Endothelial cell of umbilical vein (primary cell): Measurements from ENCODE around the gene SERTAD4. TPM values are rescaled to one million over a fixed set of nuclear protein-coding genes. Genes with fewer than 3 reads are reported as not detected.
A peak's percentile ranks its signal among the peaks of the same experiment; 100 is the strongest.

Source experiments
- BruUV-seq: library from RNA; stranded (reverse); fragments of 400-500 nt; replicated peaks from 2 replicates; lab custom pipeline; 2021; lab: Mats Ljungman, UMichigan
- CTCF ChIA-PET: fragments of 300-600, 350-600 bp; sonication (Branson Sonifier 250); formaldehyde crosslinking; loops from one replicate; lab custom pipeline; 2021; ENCODE audit warnings: antibody characterized with exemption, inconsistent platforms; lab: Charles Lee
- POLR2A ChIA-PET: fragments of 300-600, 350-600 bp; sonication (Branson Sonifier 250); formaldehyde crosslinking; loops from one replicate; lab custom pipeline; 2021; ENCODE audit warnings: antibody characterized with exemption, inconsistent platforms; lab: Charles Lee
- DNase-seq: peaks from one replicate; pipeline ENCODE4 v3.0.0-alpha.2; 2011; ENCODE audit warnings: low read depth, low spot score
- FAIRE-seq: peaks from 2 replicates; lab custom pipeline; 2011; peaks lifted over from hg19 to GRCh38; lab: Jason Lieb, UNC
- H2AFZ ChIP-seq: 2 replicates; pipeline ENCODE4 v1.6.0; 2012; ENCODE audit warnings: low read depth, low read length, control low read depth, inconsistent platforms
- H3K27ac ChIP-seq: 2 replicates; pipeline ENCODE4 v1.5.1; 2011; ENCODE audit warnings: low read depth, mild to moderate bottlenecking, control low read depth, low read length, moderate library complexity; ENCODE audit not compliant: insufficient read depth
- H3K27me3 ChIP-seq, 2 experiments: 2 replicates each; pipeline versions ENCODE4 v1.6.0 to v1.6.1; 2011; ENCODE audit warnings: low read length in 2 of 2, mixed read lengths in 1 of 2; ENCODE audit not compliant: control insufficient read depth in 2 of 2, insufficient read depth in 2 of 2
- H3K36me3 ChIP-seq, 2 experiments: 2 replicates in 1 of 2; 3 replicates in 1 of 2; pipeline ENCODE4 v1.5.1; 2011; ENCODE audit warnings: low read length in 2 of 2, mild to moderate bottlenecking in 1 of 2, moderate library complexity in 1 of 2; ENCODE audit not compliant: control insufficient read depth in 2 of 2, insufficient read depth in 2 of 2; ENCODE audit errors: extremely low read depth in 1 of 2
- H3K4me1 ChIP-seq: 3 replicates; pipeline ENCODE4 v1.5.1; 2011; ENCODE audit warnings: mild to moderate bottlenecking, low read length; ENCODE audit not compliant: control insufficient read depth, insufficient read depth; ENCODE audit errors: extremely low read depth
- H3K4me2 ChIP-seq: 2 replicates; pipeline ENCODE4 v1.6.1; 2011; ENCODE audit warnings: low read length, control low read depth, mixed read lengths; ENCODE audit not compliant: insufficient read depth
- H3K4me3 ChIP-seq, 3 experiments: fragments of 200-600 bp in 1 of 3; sonication (generic), shearing (Covaris generic) in 1 of 3; replicated peaks in 1 of 3; 2 replicates each; pipeline ENCODE4 v1.5.1; 2011 to 2016; ENCODE audit warnings: control low read depth in 3 of 3, low read length in 3 of 3, mild to moderate bottlenecking in 2 of 3, inconsistent platforms in 1 of 3, low read depth in 1 of 3, moderate library complexity in 1 of 3; ENCODE audit not compliant: insufficient read depth in 1 of 3
- H3K79me2 ChIP-seq: 2 replicates; pipeline ENCODE4 v1.6.0; 2012; ENCODE audit warnings: low read length, inconsistent platforms; ENCODE audit not compliant: control insufficient read depth, insufficient read depth
- H3K9ac ChIP-seq: replicated peaks from 2 replicates; pipeline ENCODE3; 2011; ENCODE audit warnings: low read length, control low read depth; ENCODE audit not compliant: insufficient read depth; ENCODE audit errors: extremely low read depth
- H3K9me1 ChIP-seq: replicated peaks from 3 replicates; pipeline ENCODE4 v1.6.0; 2011; ENCODE audit warnings: mild to moderate bottlenecking, low read length; ENCODE audit not compliant: control insufficient read depth, insufficient read depth; ENCODE audit errors: extremely low read depth
- H3K9me3 ChIP-seq: replicated peaks from 2 replicates; pipeline ENCODE4 v1.5.1; 2012; ENCODE audit warnings: low read length, inconsistent platforms; ENCODE audit not compliant: control insufficient read depth, insufficient read depth
- H4K20me1 ChIP-seq: replicated peaks from 2 replicates; pipeline ENCODE3; 2011; ENCODE audit warnings: mild to moderate bottlenecking, low read length; ENCODE audit not compliant: control insufficient read depth, insufficient read depth; ENCODE audit errors: extremely low read depth
- EZH2 ChIP-seq: IDR thresholded peaks from 2 replicates; pipeline ENCODE4 v1.6.1; 2012; ENCODE audit warnings: borderline replicate concordance, low read depth, mild to moderate bottlenecking, moderate library complexity, low read length, inconsistent platforms; ENCODE audit not compliant: severe bottlenecking
- FOS ChIP-seq: IDR thresholded peaks from 2 replicates; pipeline ENCODE4 v1.6.1; 2011; ENCODE audit warnings: mild to moderate bottlenecking, low read length, moderate library complexity, borderline replicate concordance; ENCODE audit not compliant: insufficient read depth
- GATA2 ChIP-seq: IDR thresholded peaks from 2 replicates; pipeline ENCODE4 v1.7.0; 2011; ENCODE audit warnings: low read depth, mild to moderate bottlenecking, moderate library complexity, mixed read lengths, low read length; ENCODE audit not compliant: insufficient read length, insufficient read depth
- JUN ChIP-seq: IDR thresholded peaks from 2 replicates; pipeline ENCODE4 v1.6.1; 2011; ENCODE audit warnings: borderline replicate concordance, low read depth; ENCODE audit not compliant: insufficient read length, insufficient read depth
- POLR2A ChIP-seq: IDR thresholded peaks from 2 replicates; pipeline ENCODE4 v1.6.1; 2012; ENCODE audit warnings: low read depth, mild to moderate bottlenecking, control low read depth, low read length
- dilution Hi-C: fragments of 300-500 bp; cut with MboI; formaldehyde crosslinking; loops from one replicate; pipeline ENCODE4 v1.15.0; 2019; ENCODE audit warnings: low sequenced_read_pairs; ENCODE audit not compliant: extremely low pct_ligation_motif_present
- intact Hi-C: fragments of 100-400 bp; cut with micrococcal nuclease; formaldehyde crosslinking; loops from one replicate; pipeline ENCODE4 v1.10.0; 2022
- polyA plus RNA-seq, 4 experiments: library from polyadenylated mRNA; depleted of rRNA in 3 of 4; stranded (reverse) in 3 of 4; unstranded in 1 of 4; fragments of >200 nt; gene quantifications; 2 replicates each; pipeline versions ENCODE4 v1.2.1 to v1.2.3, GENCODE V29; 2011 to 2012; ENCODE audit warnings: missing spikeins in 1 of 4
- total RNA-seq: library from RNA; stranded (reverse); gene quantifications from 2 replicates; pipeline ENCODE4 v1.2.3, GENCODE V29; 2021
- TF ChIP-seq, protein P1 (sequence below), 2 donors: IDR thresholded peaks; 1 replicate in 1 of 2; 2 replicates in 1 of 2; pipeline ENCODE4 v1.5.1; 2011; ENCODE audit warnings: low read length in 2 of 2, mild to moderate bottlenecking in 2 of 2, moderate library complexity in 2 of 2, control low read depth in 1 of 2, inconsistent platforms in 1 of 2, low read depth in 1 of 2; ENCODE audit not compliant: insufficient read depth in 1 of 2; ENCODE audit errors: extremely low read depth in 1 of 2

Gene SERTAD4
- total and polyA plus RNA-seq, 2 donors (not counting 3 experiments of a cell fraction or from before 2014, with no cell fraction given) = 4.0 to 11.3 TPM

DNA sequence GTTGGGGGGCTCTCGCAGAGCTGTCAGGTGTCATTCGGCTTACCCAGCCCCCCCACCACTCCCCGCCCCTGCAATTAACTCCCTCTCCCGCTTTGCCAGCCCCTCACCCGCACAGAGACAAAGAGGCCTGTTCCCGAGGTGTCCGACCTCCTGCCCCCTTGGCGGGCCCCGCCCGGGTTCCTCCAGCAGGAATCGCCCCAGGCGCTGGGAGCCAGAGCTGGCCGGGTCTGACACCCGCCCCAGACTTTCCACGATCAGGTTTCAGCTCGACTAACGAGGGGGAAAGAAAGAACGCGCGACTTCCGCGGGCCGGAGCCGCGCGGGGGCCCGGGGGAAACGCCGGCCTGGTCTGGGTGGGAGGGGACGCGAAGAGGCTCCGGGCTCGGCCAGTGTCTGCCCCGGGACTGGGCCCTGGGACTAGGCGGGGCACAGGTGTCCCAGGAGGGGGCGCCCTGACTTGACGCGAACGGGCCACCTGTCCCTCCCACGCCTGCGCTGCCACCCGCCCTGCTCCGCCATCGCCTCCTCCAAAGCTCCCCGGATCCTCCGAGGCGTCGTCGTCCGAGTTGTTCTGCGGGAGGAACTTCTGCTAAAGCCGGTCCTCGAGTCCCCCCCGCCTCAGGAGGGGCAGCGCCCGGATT is 59.8 kb downstream of the SERTAD4 start:
- Histone ChIP-seq H3K27me3 (peaks cover 22 to 25% of the 10 kb centered on the region in 2 experiments), H3K36me3 (no peaks in the 10 kb centered on the region), H4K20me1 (no peaks in the 10 kb centered on the region), H3K9me3 (no peaks in the 10 kb centered on the region), H3K79me2 (no peaks in the 10 kb centered on the region), H3K27ac (no peak overlapping the region), H3K9me1 (no peaks in the 10 kb centered on the region), H3K4me2 (peak overlapping the region; percentile 48), H3K4me1 (no peaks in the 10 kb centered on the region), H3K4me3 (peak overlapping the region in 2 of 3 experiments; percentile 5 to 31), H3K9ac (peak overlapping the region; percentile 35), H2AFZ (peak overlapping the region; percentile 7)
- CTCF ChIA-PET = interaction anchor here (1.3 to 3.2 kb wide), 5 partner anchors 9 to 92 kb away, joined by 3 to 14 read pairs (median 4); partner anchors contain the start of gene SERTAD4
- intact Hi-C loops (loop anchor here (2.0 kb wide), 1 partner anchor 54 kb away; no protein-coding TSS in a partner anchor), dilution Hi-C loops (no loop called here)
- BruUV-seq = no TSS peak
- TF ChIP-seq POLR2A (no peak), GATA2 (no peak)
- TF ChIP-seq, protein P1, sequence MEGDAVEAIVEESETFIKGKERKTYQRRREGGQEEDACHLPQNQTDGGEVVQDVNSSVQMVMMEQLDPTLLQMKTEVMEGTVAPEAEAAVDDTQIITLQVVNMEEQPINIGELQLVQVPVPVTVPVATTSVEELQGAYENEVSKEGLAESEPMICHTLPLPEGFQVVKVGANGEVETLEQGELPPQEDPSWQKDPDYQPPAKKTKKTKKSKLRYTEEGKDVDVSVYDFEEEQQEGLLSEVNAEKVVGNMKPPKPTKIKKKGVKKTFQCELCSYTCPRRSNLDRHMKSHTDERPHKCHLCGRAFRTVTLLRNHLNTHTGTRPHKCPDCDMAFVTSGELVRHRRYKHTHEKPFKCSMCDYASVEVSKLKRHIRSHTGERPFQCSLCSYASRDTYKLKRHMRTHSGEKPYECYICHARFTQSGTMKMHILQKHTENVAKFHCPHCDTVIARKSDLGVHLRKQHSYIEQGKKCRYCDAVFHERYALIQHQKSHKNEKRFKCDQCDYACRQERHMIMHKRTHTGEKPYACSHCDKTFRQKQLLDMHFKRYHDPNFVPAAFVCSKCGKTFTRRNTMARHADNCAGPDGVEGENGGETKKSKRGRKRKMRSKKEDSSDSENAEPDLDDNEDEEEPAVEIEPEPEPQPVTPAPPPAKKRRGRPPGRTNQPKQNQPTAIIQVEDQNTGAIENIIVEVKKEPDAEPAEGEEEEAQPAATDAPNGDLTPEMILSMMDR (IDR thresholded peaks at IDR 0.05; ENCODE audit: extremely low read depth in 1 of 2, insufficient read depth in 1 of 2, low read depth in 1 of 2, low read length in 2 of 2) = peak; percentile 16 to 48
- DNase-seq (peak; percentile 16), FAIRE-seq (no peak)
- POLR2A ChIA-PET = interaction anchor here (1.1 kb wide), 1 partner anchor 81 kb away, joined by 3 read pairs; no protein-coding TSS in a partner anchor

DNA sequence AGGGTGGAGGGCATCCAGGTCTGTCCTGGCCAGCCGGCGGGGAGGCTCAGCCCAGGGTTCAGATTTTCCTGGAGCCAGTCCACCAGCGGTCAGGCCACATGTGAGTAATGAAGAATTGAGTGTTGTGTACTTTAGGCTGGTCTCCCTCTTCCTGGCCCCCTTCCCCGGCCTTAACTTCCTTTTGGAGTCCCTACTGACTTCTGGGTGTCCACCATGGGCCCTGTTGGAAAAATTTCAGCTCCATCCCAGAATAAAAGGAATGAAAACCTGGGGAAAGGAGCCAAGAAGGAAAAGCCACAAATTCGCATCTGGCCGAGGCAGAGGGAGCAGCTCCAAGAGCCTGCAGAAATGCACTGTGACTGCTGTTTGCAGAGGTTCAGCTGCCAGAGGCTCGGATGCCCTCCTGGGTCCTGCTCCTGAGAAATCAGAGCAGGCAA is 60.6 kb downstream of the SERTAD4 start:
- POLR2A ChIA-PET = no interaction called here

More for the DNA sequence above, 60.6 kb downstream of the SERTAD4 start:
- H3K79me2 ChIP-seq = no peaks in the 10 kb centered on the region
- CTCF ChIA-PET = interaction anchor here (1.0 to 3.2 kb wide), 4 partner anchors 8 to 60 kb away, joined by 3 to 14 read pairs (median 6); partner anchors contain the start of gene SERTAD4
- dilution Hi-C loops = no loop called here
- H3K4me1 ChIP-seq = no peaks in the 10 kb centered on the region
- no peaks in the 10 kb centered on the region for H3K36me3 ChIP-seq
- H3K27me3 ChIP-seq = peaks cover 22 to 25% of the 10 kb centered on the region in 2 experiments
- no peaks in the 10 kb centered on the region for H3K9me3 ChIP-seq
- FAIRE-seq = no peak
- H3K9ac ChIP-seq = no peak overlapping the region
- intact Hi-C loops = loop anchor here (2.0 kb wide), 1 partner anchor 54 kb away; no protein-coding TSS in a partner anchor
- no peak overlapping the region for H3K27ac ChIP-seq
- TF ChIP-seq POLR2A = no peak
- TF ChIP-seq JUN = no peak
- TF ChIP-seq FOS = no peak
- TF ChIP-seq EZH2 = no peak
- TF ChIP-seq, protein P1 (IDR thresholded peaks at IDR 0.05; ENCODE audit: extremely low read depth in 1 of 2, insufficient read depth in 1 of 2, low read depth in 1 of 2, low read length in 2 of 2) = no peak
- H3K4me3 ChIP-seq = no peak overlapping the region
- no peak overlapping the region for H2AFZ ChIP-seq
- DNase-seq = no peak
- H3K4me2 ChIP-seq = no peak overlapping the region
- BruUV-seq = no TSS peak
- no peaks in the 10 kb centered on the region for H3K9me1 ChIP-seq
- no peaks in the 10 kb centered on the region for H4K20me1 ChIP-seq
